Skeletal muscle tissue (tissue), 4 donors: ENCODE measurements around the gene CHMP1A. TPM values are rescaled to one million over a fixed set of nuclear protein-coding genes. Genes with fewer than 3 reads are reported as not detected.
"Not testable (repeated sequence)": the region's sequence is repeated elsewhere in the genome, so short reads cannot be mapped to it uniquely, and the experiment has no call there.

ENCODE experiments used
- H3K27ac ChIP-seq: one replicate; pipeline ENCODE4 v1.7.0; 2013; ENCODE audit warnings: mild to moderate bottlenecking, low read depth, low read length, inconsistent platforms
- H3K27me3 ChIP-seq, 3 donors: one replicate each; pipeline ENCODE4 v1.7.0; 2013; ENCODE audit warnings: low read length in 3 of 3; ENCODE audit not compliant: control insufficient read depth in 3 of 3, insufficient read depth in 3 of 3
- H3K36me3 ChIP-seq, 3 donors: one replicate each; pipeline ENCODE4 v1.7.0; 2013; ENCODE audit warnings: low read length in 3 of 3; ENCODE audit not compliant: control insufficient read depth in 3 of 3, insufficient read depth in 3 of 3
- H3K4me1 ChIP-seq, 3 donors: one replicate each; pipeline ENCODE4 v1.7.0; 2013; ENCODE audit warnings: low read length in 3 of 3, mild to moderate bottlenecking in 3 of 3; ENCODE audit not compliant: control insufficient read depth in 3 of 3, insufficient read depth in 3 of 3
- H3K4me3 ChIP-seq, 3 donors: one replicate each; pipeline ENCODE4 v1.7.0; 2013; ENCODE audit warnings: low read length in 3 of 3
- H3K9ac ChIP-seq, 3 donors: one replicate each; pipeline ENCODE4 v1.7.0; 2013; ENCODE audit warnings: low read length in 3 of 3, mild to moderate bottlenecking in 3 of 3, moderate library complexity in 2 of 3, low read depth in 1 of 3
- H3K9me3 ChIP-seq, 3 donors: one replicate each; pipeline ENCODE4 v1.7.0; 2013; ENCODE audit warnings: low read length in 3 of 3; ENCODE audit not compliant: control insufficient read depth in 3 of 3
- total RNA-seq: library from RNA; depleted of rRNA; stranded (reverse); fragments of >200 nt; gene quantifications from one replicate; pipeline ENCODE4 v1.2.3, GENCODE V29; 2014
- donor health status: Osteomylitis.

CHMP1A gene
- total RNA-seq, 1 donor from 2014 or later: 40.2 TPM

- Histone ChIP-seq H3K27me3 (no peaks in the 10 kb centered on the region), H3K9ac (no peak overlapping the region), H3K4me1 (no peaks in the 10 kb centered on the region), H3K4me3 (no peak overlapping the region), H3K36me3 (no peaks in the 10 kb centered on the region), H3K9me3 (no peaks in the 10 kb centered on the region), H3K27ac (no peak overlapping the region)
These were observed 20.8 kb upstream of the CHMP1A start for GRCh38 chr16:89678258-89678657.

GRCh38 chr16:89672177-89672941 is 14.9 kb upstream of the CHMP1A start:
- Histone ChIP-seq H3K9me3 (no peaks in the 10 kb centered on the region), H3K4me1 (no peaks in the 10 kb centered on the region), H3K9ac (no peak overlapping the region), H3K27ac (no peak overlapping the region), H3K27me3 (no peaks in the 10 kb centered on the region), H3K4me3 (no peak overlapping the region), H3K36me3 (no peaks in the 10 kb centered on the region)

GRCh38 chr16:89671565-89671964 is 14.1 kb upstream of the CHMP1A start:
- H3K9me3 ChIP-seq, H3K27me3 ChIP-seq, H3K36me3 ChIP-seq, H3K27ac ChIP-seq, H3K4me3 ChIP-seq, H3K9ac ChIP-seq, H3K4me1 ChIP-seq: not testable (repeated sequence)

DNA sequence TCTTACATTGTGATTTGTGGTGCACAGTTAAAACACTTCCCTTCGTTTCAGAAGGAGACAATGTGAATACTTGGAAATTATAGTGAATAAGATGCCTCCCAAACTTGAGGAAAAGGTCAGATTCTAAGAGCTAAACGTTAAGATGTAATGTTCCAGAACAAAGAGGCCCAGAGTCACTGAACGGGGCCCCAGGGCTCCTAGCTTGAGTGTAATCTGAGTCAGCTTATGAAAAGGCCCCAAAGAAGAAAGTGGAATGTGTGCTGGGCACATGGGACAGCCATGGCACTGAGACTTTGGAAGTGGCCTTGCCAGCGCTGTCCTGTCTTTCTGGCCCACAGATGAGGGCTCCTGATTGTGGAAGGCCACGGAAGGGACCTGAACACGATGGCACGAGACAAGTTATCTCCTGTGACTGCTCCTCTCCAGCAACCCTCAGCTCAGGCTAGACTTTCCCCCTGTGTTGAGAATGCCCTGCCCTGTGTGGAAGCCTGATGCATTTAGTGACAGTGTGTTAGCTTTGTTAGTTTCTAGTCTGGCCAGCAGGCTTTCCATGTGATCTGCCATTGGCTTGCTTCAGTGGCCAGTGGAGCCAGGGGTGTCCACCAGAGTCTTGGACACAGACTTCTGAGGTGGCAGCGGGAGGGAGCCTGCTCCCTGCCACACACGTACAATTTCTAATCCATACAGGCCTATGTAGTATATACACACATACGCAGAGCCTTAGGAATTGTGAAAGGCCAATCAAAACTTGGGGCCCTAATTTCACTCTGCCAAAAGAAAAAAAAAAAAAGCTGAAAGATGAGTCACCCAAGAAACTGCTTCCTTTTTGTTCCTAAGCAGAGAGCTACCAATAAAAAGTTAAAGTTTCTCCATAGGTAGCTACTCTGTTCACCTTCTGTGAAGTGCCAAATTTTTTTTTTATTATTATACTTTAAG is 13.3 kb upstream of the CHMP1A start:
- no peak overlapping the region for H3K27ac ChIP-seq
- no peaks in the 10 kb centered on the region for H3K27me3 ChIP-seq
- H3K36me3 ChIP-seq: no peaks in the 10 kb centered on the region
- no peaks in the 10 kb centered on the region for H3K4me1 ChIP-seq
- H3K9ac ChIP-seq: no peak overlapping the region
- H3K9me3 ChIP-seq: no peaks in the 10 kb centered on the region
- no peak overlapping the region for H3K4me3 ChIP-seq

DNA sequence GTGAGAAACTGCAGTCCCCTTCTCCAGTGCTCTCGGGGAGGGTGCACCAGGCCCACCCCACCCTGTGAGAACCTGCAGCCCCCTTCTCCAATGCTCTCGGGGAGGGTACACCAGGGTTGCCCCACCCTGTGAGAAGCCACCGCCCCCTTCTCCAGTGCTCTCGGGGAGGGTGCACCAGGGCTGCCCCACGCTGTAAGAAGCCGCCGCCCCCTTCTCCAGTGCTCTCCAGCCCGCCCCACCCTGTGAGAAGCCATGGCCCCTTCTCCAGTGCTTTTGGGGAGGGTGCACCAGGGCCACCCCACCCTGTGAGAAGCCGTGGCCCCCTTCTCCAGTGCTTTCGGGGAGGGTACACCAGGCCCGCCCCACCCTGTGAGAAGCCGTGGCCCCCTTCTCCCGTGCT is 12.2 kb upstream of the CHMP1A start:
- Histone ChIP-seq H3K36me3 (no peaks in the 10 kb centered on the region), H3K9ac (no peak overlapping the region), H3K27ac (no peak overlapping the region), H3K4me3 (no peak overlapping the region), H3K4me1 (no peaks in the 10 kb centered on the region), H3K9me3 (no peaks in the 10 kb centered on the region), H3K27me3 (no peaks in the 10 kb centered on the region)

- H3K27ac ChIP-seq: no peak overlapping the region
- H3K4me3 ChIP-seq: no peak overlapping the region
- no peaks in the 10 kb centered on the region for H3K9me3 ChIP-seq
- H3K9ac ChIP-seq: no peak overlapping the region
- no peaks in the 10 kb centered on the region for H3K27me3 ChIP-seq
- no peaks in the 10 kb centered on the region for H3K36me3 ChIP-seq
- no peaks in the 10 kb centered on the region for H3K4me1 ChIP-seq
These were observed 11.3 kb upstream of the CHMP1A start for GRCh38 chr16:89668790-89669158.

- no peaks in the 10 kb centered on the region for H3K27me3 ChIP-seq
These were observed 10.1 kb upstream of the CHMP1A start for GRCh38 chr16:89667633-89668032.

GRCh38 chr16:89667000-89667399 is 9.5 kb upstream of the CHMP1A start:
- H3K36me3 ChIP-seq, H3K4me3 ChIP-seq, H3K27me3 ChIP-seq, H3K27ac ChIP-seq, H3K4me1 ChIP-seq, H3K9me3 ChIP-seq, H3K9ac ChIP-seq: not testable (repeated sequence)

More at GRCh38 chr16:89667633-89668032, 10.1 kb upstream of the CHMP1A start:
- H3K9me3 ChIP-seq: no peaks in the 10 kb centered on the region
- H3K36me3 ChIP-seq: no peaks in the 10 kb centered on the region
- H3K4me3 ChIP-seq: no peak overlapping the region
- no peak overlapping the region for H3K27ac ChIP-seq
- H3K4me1 ChIP-seq: no peaks in the 10 kb centered on the region
- H3K9ac ChIP-seq: no peak overlapping the region

DNA sequence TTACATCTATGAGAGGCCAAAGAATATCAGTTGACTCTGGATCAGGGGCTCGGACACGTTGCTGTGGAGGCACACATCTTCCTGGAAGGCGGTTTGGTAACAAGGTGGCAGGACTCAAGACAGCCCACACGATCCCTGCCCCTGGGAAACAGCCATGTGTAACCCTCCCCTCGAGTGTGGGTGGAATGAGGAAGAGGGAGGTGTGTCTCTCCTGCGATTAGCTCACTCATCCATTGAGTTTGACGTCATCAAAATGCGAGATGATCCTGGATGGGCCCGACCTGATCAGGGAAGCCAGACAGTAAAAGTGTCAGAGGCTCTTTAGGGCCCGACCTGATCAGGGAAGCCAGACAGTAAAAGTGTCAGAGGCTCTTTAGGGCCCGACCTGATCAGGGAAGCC is 6.7 kb upstream of the CHMP1A start:
- peaks cover 3 to 10% (median 10%) of the 10 kb centered on the region in 3 donors for H3K36me3 ChIP-seq
- H3K27ac ChIP-seq, H3K4me1 ChIP-seq: not testable (repeated sequence)

DNA sequence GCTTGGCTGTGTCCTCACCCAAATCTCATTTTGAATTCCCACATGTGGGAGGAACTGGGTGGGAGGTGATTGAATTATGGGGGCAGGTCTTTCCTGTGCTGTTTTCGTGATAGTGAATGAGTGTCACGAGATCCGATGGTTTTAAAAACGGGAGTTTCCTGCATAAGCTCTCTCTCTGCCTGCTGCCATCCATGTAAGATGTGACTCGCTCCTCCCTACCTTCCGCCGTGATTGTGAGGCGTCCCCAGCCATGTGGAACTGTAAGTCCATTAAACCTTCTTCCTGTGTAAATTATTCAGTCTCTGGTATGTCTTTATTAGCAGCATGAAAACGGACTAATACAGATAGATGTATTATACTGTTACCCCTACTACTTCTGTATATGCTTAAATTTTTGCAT is 3.7 kb upstream of the CHMP1A start:
- no peak overlapping the region for H3K4me3 ChIP-seq
- no peaks in the 10 kb centered on the region for H3K9me3 ChIP-seq
- peaks cover 15 to 16% (median 15%) of the 10 kb centered on the region in 3 donors for H3K4me1 ChIP-seq
- H3K36me3 ChIP-seq: peaks cover 3 to 10% (median 10%) of the 10 kb centered on the region in 3 donors
- no peaks in the 10 kb centered on the region for H3K27me3 ChIP-seq
- H3K27ac ChIP-seq: no peak overlapping the region
- H3K9ac ChIP-seq: no peak overlapping the region

More for the DNA sequence above, 6.7 kb upstream of the CHMP1A start:
- not testable (repeated sequence) for H3K27me3 ChIP-seq, H3K9ac ChIP-seq, H3K9me3 ChIP-seq, H3K4me3 ChIP-seq
